ENCODE measurements around the gene POMP.

POMP gene

GRCh38 chr13:28658796-28659620, at the start of gene POMP:
Gene POMP (plus strand): TSS chr13:28659130. CDS start chr13:28659185, 55 bp downstream.
- peak; percentile 87 for DNase-seq

GRCh38 chr13:28609381-28609780, 49.5 kb upstream of the POMP start:
- no peak for DNase-seq

- DNase-seq: no peak
Measured at GRCh38 chr13:28609926-28610325, 49.0 kb upstream of the POMP start.

- DNase-seq: no peak
Measured at GRCh38 chr13:28610996-28611395, 47.9 kb upstream of the POMP start.

- peak; percentile 50 for DNase-seq
Measured at GRCh38 chr13:28611654-28612131, 47.2 kb upstream of the POMP start.

GRCh38 chr13:28613562-28613961, 45.4 kb upstream of the POMP start:
- DNase-seq: no peak

GRCh38 chr13:28615916-28616446, 42.9 kb upstream of the POMP start:
- no peak for DNase-seq

GRCh38 chr13:28618230-28618994, 40.5 kb upstream of the POMP start:
- DNase-seq: no peak

GRCh38 chr13:28620011-28620830, 38.7 kb upstream of the POMP start:
- no peak for DNase-seq

GRCh38 chr13:28621449-28621848, 37.5 kb upstream of the POMP start:
- DNase-seq: no peak

- DNase-seq: no peak
Measured at GRCh38 chr13:28622286-28622685, 36.6 kb upstream of the POMP start.

GRCh38 chr13:28623782-28624706, 34.9 kb upstream of the POMP start:
- peak; percentile 14 for DNase-seq

- DNase-seq: no peak
Measured at GRCh38 chr13:28624707-28625432, 34.1 kb upstream of the POMP start.

GRCh38 chr13:28626266-28626665, 32.7 kb upstream of the POMP start:
- no peak for DNase-seq

- DNase-seq: no peak
Measured at GRCh38 chr13:28628241-28628640, 30.7 kb upstream of the POMP start.

- DNase-seq: no peak
Measured at GRCh38 chr13:28630869-28631268, 28.1 kb upstream of the POMP start.

- no peak for DNase-seq
Measured at GRCh38 chr13:28631801-28632200, 27.1 kb upstream of the POMP start.

- no peak for DNase-seq
Measured at GRCh38 chr13:28636069-28636468, 22.9 kb upstream of the POMP start.

- DNase-seq: peak; percentile 42
Measured at GRCh38 chr13:28636677-28637317, 22.1 kb upstream of the POMP start.

GRCh38 chr13:28637714-28638355, 21.1 kb upstream of the POMP start:
- DNase-seq: no peak
